Epidermal melanocyte (primary cell): ENCODE measurements around the gene ARHGAP8.

Experiments used
- DNase-seq: peaks from one replicate; pipeline ENCODE4 v3.0.0; 2011; ENCODE audit warnings: low spot score; ENCODE audit not compliant: insufficient read length

Gene ARHGAP8

GRCh38 chr22:44906248-44906936 lies 154.0 kb downstream of the ARHGAP8 start:
- DNase-seq, result no peak

- DNase-seq, result no peak
These were observed 154.7 kb downstream of the ARHGAP8 start for GRCh38 chr22:44906999-44907644.

GRCh38 chr22:44907765-44908737 lies 155.7 kb downstream of the ARHGAP8 start:
- no peak for DNase-seq

GRCh38 chr22:44909241-44909640 lies 156.9 kb downstream of the ARHGAP8 start:
- no peak for DNase-seq
